ENCODE measurements around the gene SMYD3. TPM values are rescaled to one million over a fixed set of nuclear protein-coding genes. Genes with fewer than 3 reads are reported as not detected.

The SMYD3 gene
- total RNA-seq, 1 donor, result 31.2 TPM

GRCh38 chr1:246159279-246160227 lies 347.5 kb downstream of the SMYD3 start:
- DNase-seq (ENCODE audit: low read depth in 2 of 3, low spot score in 2 of 3), result no peak

- no peak for DNase-seq (ENCODE audit: low read depth in 2 of 3, low spot score in 2 of 3)
These were observed 348.9 kb downstream of the SMYD3 start for GRCh38 chr1:246158131-246158530.

- peak in 1 of 3 donors; percentile 67 for DNase-seq (ENCODE audit: low read depth in 2 of 3, low spot score in 2 of 3)
These were observed 349.6 kb downstream of the SMYD3 start for GRCh38 chr1:246157516-246157915.

GRCh38 chr1:246156847-246157246 lies 350.2 kb downstream of the SMYD3 start:
- no peak for DNase-seq (ENCODE audit: low read depth in 2 of 3, low spot score in 2 of 3)

GRCh38 chr1:246155923-246156322 lies 351.2 kb downstream of the SMYD3 start:
- no peak for DNase-seq (ENCODE audit: low read depth in 2 of 3, low spot score in 2 of 3)

- DNase-seq (ENCODE audit: low read depth in 2 of 3, low spot score in 2 of 3), result peak in 2 of 3 donors; percentile 6 to 27
These were observed 353.3 kb downstream of the SMYD3 start for GRCh38 chr1:246153796-246154212.

- peak in 1 of 3 donors; percentile 19 for DNase-seq (ENCODE audit: low read depth in 2 of 3, low spot score in 2 of 3)
These were observed 354.1 kb downstream of the SMYD3 start for GRCh38 chr1:246152986-246153431.

GRCh38 chr1:246151796-246152434 lies 355.2 kb downstream of the SMYD3 start:
- no peak for DNase-seq (ENCODE audit: low read depth in 2 of 3, low spot score in 2 of 3)

- no peak for DNase-seq (ENCODE audit: low read depth in 2 of 3, low spot score in 2 of 3)
These were observed 357.5 kb downstream of the SMYD3 start for GRCh38 chr1:246149543-246149942.

- DNase-seq (ENCODE audit: low read depth in 2 of 3, low spot score in 2 of 3), result no peak
These were observed 359.3 kb downstream of the SMYD3 start for GRCh38 chr1:246147524-246148461.

GRCh38 chr1:246146804-246147523 lies 360.1 kb downstream of the SMYD3 start:
- DNase-seq (ENCODE audit: low read depth in 2 of 3, low spot score in 2 of 3), result no peak

- no peak for DNase-seq (ENCODE audit: low read depth in 2 of 3, low spot score in 2 of 3)
These were observed 361.2 kb downstream of the SMYD3 start for GRCh38 chr1:246145900-246146299.

GRCh38 chr1:246144931-246145330 lies 362.1 kb downstream of the SMYD3 start:
- DNase-seq (ENCODE audit: low read depth in 2 of 3, low spot score in 2 of 3), result no peak

- no peak for DNase-seq (ENCODE audit: low read depth in 2 of 3, low spot score in 2 of 3)
These were observed 364.7 kb downstream of the SMYD3 start for GRCh38 chr1:246142320-246142893.

- no peak for DNase-seq (ENCODE audit: low read depth in 2 of 3, low spot score in 2 of 3)
These were observed 365.8 kb downstream of the SMYD3 start for GRCh38 chr1:246141306-246141705.

GRCh38 chr1:246139745-246140182 lies 367.3 kb downstream of the SMYD3 start:
- DNase-seq (ENCODE audit: low read depth in 2 of 3, low spot score in 2 of 3), result no peak

- no peak for DNase-seq (ENCODE audit: low read depth in 2 of 3, low spot score in 2 of 3)
These were observed 368.3 kb downstream of the SMYD3 start for GRCh38 chr1:246138781-246139180.

- no peak for DNase-seq (ENCODE audit: low read depth in 2 of 3, low spot score in 2 of 3)
These were observed 370.6 kb downstream of the SMYD3 start for GRCh38 chr1:246136477-246136876.

- DNase-seq (ENCODE audit: low read depth in 2 of 3, low spot score in 2 of 3), result no peak
These were observed 372.3 kb downstream of the SMYD3 start for GRCh38 chr1:246134789-246135188.

- DNase-seq (ENCODE audit: low read depth in 2 of 3, low spot score in 2 of 3), result no peak
These were observed 376.0 kb downstream of the SMYD3 start for GRCh38 chr1:246131095-246131494.
